Measurements from ENCODE around the gene NDUFA8. TPM values are rescaled to one million over a fixed set of nuclear protein-coding genes. Genes with fewer than 3 reads are reported as not detected.

The NDUFA8 gene
- total and polyA plus RNA-seq, 9 of the 15 experiments (the other 6 are each of a cell fraction or from before 2014, with no cell fraction given), result 105 to 212 (median 133) TPM

DNA sequence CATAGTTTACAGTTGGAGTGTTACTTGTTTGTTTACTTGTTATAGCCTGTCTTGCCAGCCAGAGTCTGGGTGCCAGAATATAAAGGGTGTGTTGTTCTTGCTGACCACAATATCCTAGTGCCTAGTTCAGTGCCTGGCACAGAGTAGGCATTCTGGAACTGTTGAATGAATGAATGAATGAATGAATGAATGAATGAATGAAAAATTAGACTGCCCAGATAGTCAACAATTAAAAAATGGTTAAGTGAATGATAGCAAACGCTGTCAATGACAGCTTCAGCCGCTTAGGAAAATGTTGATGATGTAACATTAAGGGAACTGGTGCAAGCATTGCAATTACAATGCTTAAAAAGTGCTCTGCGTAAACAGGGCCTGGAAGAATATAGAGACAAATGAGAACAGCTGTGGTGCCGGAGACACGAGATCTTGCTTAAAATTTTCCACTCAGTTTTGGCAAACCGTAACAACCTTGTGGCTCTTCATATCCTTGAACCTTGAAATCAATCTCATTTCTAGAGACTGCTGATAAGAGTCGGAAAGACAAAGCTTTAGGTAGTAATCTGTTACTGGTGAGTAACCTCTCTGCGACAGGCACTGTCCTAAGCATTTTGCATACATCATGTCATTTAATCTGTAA lies 61.8 kb downstream of the NDUFA8 start (continued):
- TF ChIP-seq ZNF766 (CRISPR knock-in tag; conservative IDR thresholded peaks at IDR 0.05) (peak; percentile 51; the same call in 1 of the 2 replicates), HMBOX1 (IDR thresholded peaks at IDR 0.05) (peak; percentile 73), NFATC3 (IDR thresholded peaks at IDR 0.05) (no peak), ZBTB9 (CRISPR knock-in tag; IDR thresholded peaks at IDR 0.05) (no peak), ZKSCAN8 (CRISPR knock-in tag; IDR thresholded peaks at IDR 0.05) (no peak), SOX6 (IDR thresholded peaks at IDR 0.05) (peak; percentile 52; the same call in 1 of the 2 replicates), RFX7 (CRISPR knock-in tag; IDR thresholded peaks at IDR 0.05) (no peak), ZNF584 (CRISPR knock-in tag; IDR thresholded peaks at IDR 0.05; ENCODE audit: low read depth) (0 out of 2 replicates have a peak, but pooled peaks have one; percentile 41), HNRNPL (IDR thresholded peaks at IDR 0.05; ENCODE audit: low read depth, low read length) (no peak), NR2F6 (CRISPR knock-in tag; IDR thresholded peaks at IDR 0.05) (no peak), ZNF175 (CRISPR knock-in tag; IDR thresholded peaks at IDR 0.05; ENCODE audit: low read depth) (peak; percentile 60; the same call in 1 of the 2 replicates), TRIM24 (IDR thresholded peaks at IDR 0.05) (peak; percentile 32 to 55; a peak in 2 of 4 replicates), KDM4B (IDR thresholded peaks at IDR 0.05; ENCODE audit: borderline replicate concordance in 2 of 2, low read depth in 1 of 2) (no peak), MIER1 (IDR thresholded peaks at IDR 0.05; ENCODE audit: low read depth) (no peak), BACH1 (tag; IDR thresholded peaks at IDR 0.05) (0 out of 2 replicates have a peak, but pooled peaks have one; percentile 22), RAD21 (CRISPR knock-in tag; conservative IDR thresholded peaks at IDR 0.05 in 1 of 2, IDR thresholded peaks at IDR 0.05 in 1 of 2) (no peak), GATAD2B (IDR thresholded peaks at IDR 0.05; ENCODE audit: borderline replicate concordance) (no peak)
- TF ChIP-seq, protein P1, sequence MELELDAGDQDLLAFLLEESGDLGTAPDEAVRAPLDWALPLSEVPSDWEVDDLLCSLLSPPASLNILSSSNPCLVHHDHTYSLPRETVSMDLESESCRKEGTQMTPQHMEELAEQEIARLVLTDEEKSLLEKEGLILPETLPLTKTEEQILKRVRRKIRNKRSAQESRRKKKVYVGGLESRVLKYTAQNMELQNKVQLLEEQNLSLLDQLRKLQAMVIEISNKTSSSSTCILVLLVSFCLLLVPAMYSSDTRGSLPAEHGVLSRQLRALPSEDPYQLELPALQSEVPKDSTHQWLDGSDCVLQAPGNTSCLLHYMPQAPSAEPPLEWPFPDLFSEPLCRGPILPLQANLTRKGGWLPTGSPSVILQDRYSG (tag; conservative IDR thresholded peaks at IDR 0.05; ENCODE audit: low read depth), result no peak
- TF ChIP-seq, protein P2, sequence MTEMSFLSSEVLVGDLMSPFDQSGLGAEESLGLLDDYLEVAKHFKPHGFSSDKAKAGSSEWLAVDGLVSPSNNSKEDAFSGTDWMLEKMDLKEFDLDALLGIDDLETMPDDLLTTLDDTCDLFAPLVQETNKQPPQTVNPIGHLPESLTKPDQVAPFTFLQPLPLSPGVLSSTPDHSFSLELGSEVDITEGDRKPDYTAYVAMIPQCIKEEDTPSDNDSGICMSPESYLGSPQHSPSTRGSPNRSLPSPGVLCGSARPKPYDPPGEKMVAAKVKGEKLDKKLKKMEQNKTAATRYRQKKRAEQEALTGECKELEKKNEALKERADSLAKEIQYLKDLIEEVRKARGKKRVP (CRISPR knock-in tag; IDR thresholded peaks at IDR 0.05), result peak; percentile 84
- TF ChIP-seq, protein P3, sequence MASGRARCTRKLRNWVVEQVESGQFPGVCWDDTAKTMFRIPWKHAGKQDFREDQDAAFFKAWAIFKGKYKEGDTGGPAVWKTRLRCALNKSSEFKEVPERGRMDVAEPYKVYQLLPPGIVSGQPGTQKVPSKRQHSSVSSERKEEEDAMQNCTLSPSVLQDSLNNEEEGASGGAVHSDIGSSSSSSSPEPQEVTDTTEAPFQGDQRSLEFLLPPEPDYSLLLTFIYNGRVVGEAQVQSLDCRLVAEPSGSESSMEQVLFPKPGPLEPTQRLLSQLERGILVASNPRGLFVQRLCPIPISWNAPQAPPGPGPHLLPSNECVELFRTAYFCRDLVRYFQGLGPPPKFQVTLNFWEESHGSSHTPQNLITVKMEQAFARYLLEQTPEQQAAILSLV (tag; IDR thresholded peaks at IDR 0.05), result 0 out of 2 replicates have a peak, but pooled peaks have one; percentile 34
- TF ChIP-seq, protein P4, sequence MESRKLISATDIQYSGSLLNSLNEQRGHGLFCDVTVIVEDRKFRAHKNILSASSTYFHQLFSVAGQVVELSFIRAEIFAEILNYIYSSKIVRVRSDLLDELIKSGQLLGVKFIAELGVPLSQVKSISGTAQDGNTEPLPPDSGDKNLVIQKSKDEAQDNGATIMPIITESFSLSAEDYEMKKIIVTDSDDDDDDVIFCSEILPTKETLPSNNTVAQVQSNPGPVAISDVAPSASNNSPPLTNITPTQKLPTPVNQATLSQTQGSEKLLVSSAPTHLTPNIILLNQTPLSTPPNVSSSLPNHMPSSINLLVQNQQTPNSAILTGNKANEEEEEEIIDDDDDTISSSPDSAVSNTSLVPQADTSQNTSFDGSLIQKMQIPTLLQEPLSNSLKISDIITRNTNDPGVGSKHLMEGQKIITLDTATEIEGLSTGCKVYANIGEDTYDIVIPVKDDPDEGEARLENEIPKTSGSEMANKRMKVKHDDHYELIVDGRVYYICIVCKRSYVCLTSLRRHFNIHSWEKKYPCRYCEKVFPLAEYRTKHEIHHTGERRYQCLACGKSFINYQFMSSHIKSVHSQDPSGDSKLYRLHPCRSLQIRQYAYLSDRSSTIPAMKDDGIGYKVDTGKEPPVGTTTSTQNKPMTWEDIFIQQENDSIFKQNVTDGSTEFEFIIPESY (CRISPR knock-in tag; IDR thresholded peaks at IDR 0.05), result no peak

Data from K562 (cell line).